ENCODE data around the gene ELF3. TPM values are rescaled to one million over a fixed set of nuclear protein-coding genes. Genes with fewer than 3 reads are reported as not detected.

The ELF3 gene
- total RNA-seq, 1 donor from 2014 or later: 0.56 TPM

GRCh38 chr1:202007805-202008489, 2.4 kb upstream of the ELF3 start:
- Mint-ChIP-seq H3K4me1 (ENCODE audit: unreplicated experiment) (peaks cover 23% of the 10 kb centered on the region), H3K4me3 (ENCODE audit: unreplicated experiment) (no peak overlapping the region), H3K36me3 (ENCODE audit: low read depth, unreplicated experiment) (peaks cover 20% of the 10 kb centered on the region), H3K27ac (ENCODE audit: unreplicated experiment) (no peak overlapping the region), H3K9me3 (ENCODE audit: unreplicated experiment) (no peaks in the 10 kb centered on the region), H3K27me3 (ENCODE audit: unreplicated experiment) (peaks cover 3% of the 10 kb centered on the region)
- DNase-seq (ENCODE audit: low spot score): peak; percentile 18
- TF ChIP-seq, protein P1, sequence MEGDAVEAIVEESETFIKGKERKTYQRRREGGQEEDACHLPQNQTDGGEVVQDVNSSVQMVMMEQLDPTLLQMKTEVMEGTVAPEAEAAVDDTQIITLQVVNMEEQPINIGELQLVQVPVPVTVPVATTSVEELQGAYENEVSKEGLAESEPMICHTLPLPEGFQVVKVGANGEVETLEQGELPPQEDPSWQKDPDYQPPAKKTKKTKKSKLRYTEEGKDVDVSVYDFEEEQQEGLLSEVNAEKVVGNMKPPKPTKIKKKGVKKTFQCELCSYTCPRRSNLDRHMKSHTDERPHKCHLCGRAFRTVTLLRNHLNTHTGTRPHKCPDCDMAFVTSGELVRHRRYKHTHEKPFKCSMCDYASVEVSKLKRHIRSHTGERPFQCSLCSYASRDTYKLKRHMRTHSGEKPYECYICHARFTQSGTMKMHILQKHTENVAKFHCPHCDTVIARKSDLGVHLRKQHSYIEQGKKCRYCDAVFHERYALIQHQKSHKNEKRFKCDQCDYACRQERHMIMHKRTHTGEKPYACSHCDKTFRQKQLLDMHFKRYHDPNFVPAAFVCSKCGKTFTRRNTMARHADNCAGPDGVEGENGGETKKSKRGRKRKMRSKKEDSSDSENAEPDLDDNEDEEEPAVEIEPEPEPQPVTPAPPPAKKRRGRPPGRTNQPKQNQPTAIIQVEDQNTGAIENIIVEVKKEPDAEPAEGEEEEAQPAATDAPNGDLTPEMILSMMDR (IDR thresholded peaks at IDR 0.05; ENCODE audit: unreplicated experiment): no peak

GRCh38 chr1:202009326-202010179, 834 bp upstream of the ELF3 start:
- H3K9me3 Mint-ChIP-seq (ENCODE audit: unreplicated experiment): no peaks in the 10 kb centered on the region
- no peak overlapping the region for H3K4me3 Mint-ChIP-seq (ENCODE audit: unreplicated experiment)
- DNase-seq (ENCODE audit: low spot score): peak; percentile 74
- TF ChIP-seq, protein P1 (IDR thresholded peaks at IDR 0.05; ENCODE audit: unreplicated experiment): peak; percentile 87
- no peak overlapping the region for H3K27ac Mint-ChIP-seq (ENCODE audit: unreplicated experiment)
- peaks cover 5% of the 10 kb centered on the region for H3K36me3 Mint-ChIP-seq (ENCODE audit: low read depth, unreplicated experiment)
- H3K4me1 Mint-ChIP-seq (ENCODE audit: unreplicated experiment): peaks cover 20% of the 10 kb centered on the region
- H3K27me3 Mint-ChIP-seq (ENCODE audit: unreplicated experiment): peaks cover 3% of the 10 kb centered on the region

DNA sequence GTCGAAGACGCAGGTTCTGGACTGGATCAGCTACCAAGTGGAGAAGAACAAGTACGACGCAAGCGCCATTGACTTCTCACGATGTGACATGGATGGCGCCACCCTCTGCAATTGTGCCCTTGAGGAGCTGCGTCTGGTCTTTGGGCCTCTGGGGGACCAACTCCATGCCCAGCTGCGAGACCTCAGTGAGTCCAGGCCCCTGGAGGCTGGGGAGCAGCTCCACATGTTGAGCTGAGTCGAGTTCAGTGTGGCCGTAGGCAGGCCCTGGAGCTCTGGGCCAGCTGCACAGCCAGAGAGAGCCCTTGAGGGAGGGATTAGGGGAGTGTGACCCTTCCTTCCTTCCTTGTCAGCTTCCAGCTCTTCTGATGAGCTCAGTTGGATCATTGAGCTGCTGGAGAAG, 1.6 kb downstream of the ELF3 start:
- no peaks in the 10 kb centered on the region for H3K36me3 Mint-ChIP-seq (ENCODE audit: low read depth, unreplicated experiment)
- no peaks in the 10 kb centered on the region for H3K9me3 Mint-ChIP-seq (ENCODE audit: unreplicated experiment)
- DNase-seq (ENCODE audit: low spot score): no peak
- no peak overlapping the region for H3K4me3 Mint-ChIP-seq (ENCODE audit: unreplicated experiment)
- H3K4me1 Mint-ChIP-seq (ENCODE audit: unreplicated experiment): peaks cover 6% of the 10 kb centered on the region
- no peaks in the 10 kb centered on the region for H3K27me3 Mint-ChIP-seq (ENCODE audit: unreplicated experiment)
- H3K27ac Mint-ChIP-seq (ENCODE audit: unreplicated experiment): no peak overlapping the region
- TF ChIP-seq, protein P1 (IDR thresholded peaks at IDR 0.05; ENCODE audit: unreplicated experiment): no peak

DNA sequence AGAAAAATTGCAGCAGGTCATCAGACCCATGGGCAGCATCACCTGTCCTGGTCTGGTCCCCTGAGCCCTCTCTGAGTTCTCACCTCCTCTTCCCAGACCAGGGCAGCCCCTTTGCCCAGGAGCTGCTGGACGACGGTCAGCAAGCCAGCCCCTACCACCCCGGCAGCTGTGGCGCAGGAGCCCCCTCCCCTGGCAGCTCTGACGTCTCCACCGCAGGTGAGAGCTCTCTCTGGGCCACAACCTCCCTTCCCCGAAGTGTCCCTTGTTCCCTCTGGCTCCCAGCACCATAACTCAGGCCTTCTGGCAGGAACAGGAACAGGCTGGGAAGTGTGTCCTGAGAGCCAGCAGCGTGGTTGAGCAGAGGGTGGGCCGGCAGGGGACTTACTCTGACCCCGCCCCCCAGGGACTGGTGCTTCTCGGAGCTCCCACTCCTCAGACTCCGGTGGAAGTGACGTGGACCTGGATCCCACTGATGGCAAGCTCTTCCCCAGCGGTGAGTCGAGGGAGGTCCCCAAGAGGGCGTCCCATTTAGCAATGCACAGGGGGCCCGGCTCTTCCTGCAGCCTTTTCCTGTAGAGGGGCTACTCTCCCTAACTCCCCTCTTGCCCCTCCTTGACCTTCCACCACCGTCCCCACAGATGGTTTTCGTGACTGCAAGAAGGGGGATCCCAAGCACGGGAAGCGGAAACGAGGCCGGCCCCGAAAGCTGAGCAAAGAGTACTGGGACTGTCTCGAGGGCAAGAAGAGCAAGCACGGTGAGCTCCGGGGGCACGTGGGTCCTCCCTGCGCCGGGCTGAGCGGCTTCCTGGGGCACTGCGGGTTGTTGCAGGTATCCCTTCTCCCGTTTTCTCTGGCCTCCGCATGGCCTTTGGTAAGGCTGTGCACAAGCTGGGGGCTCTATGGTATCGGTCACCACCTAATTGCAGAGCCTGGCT, 2.4 kb downstream of the ELF3 start:
- H3K36me3 Mint-ChIP-seq (ENCODE audit: low read depth, unreplicated experiment): no peaks in the 10 kb centered on the region
- peaks cover 6% of the 10 kb centered on the region for H3K4me1 Mint-ChIP-seq (ENCODE audit: unreplicated experiment)
- H3K9me3 Mint-ChIP-seq (ENCODE audit: unreplicated experiment): no peaks in the 10 kb centered on the region
- no peaks in the 10 kb centered on the region for H3K27me3 Mint-ChIP-seq (ENCODE audit: unreplicated experiment)
- DNase-seq (ENCODE audit: low spot score): no peak
- TF ChIP-seq, protein P1 (IDR thresholded peaks at IDR 0.05; ENCODE audit: unreplicated experiment): no peak
- H3K4me3 Mint-ChIP-seq (ENCODE audit: unreplicated experiment): no peak overlapping the region
- no peak overlapping the region for H3K27ac Mint-ChIP-seq (ENCODE audit: unreplicated experiment)

Data from endothelial cell (in vitro differentiated cells).